NAMALWA (cell line): ENCODE data around the gene CDH23.

Experiments
- DNase-seq: peaks from one replicate; pipeline ENCODE4 v3.0.0-alpha.2; 2015; ENCODE audit warnings: low spot score

Gene CDH23

GRCh38 chr10:71423250-71423649, 26.5 kb downstream of the CDH23 start:
- DNase-seq, result no peak

DNA sequence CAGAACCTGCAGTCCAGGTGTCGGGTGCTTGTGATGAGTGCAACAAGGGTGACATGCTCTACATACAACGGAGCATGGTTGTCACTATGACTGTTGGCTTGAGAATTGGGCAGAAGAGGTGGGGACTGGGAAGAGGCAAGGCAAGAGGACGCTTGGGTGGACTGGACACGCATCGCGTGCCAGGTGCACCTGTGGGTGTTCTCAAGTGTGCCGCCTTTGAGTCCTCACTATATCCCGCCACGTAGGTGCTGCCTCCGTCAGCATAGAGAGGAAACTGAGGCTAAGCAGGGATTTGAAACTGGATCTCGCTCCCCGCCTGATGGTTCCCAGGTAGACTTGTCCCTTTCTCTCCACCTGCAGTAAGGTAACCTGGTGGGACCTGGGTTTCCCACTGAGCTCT, 27.2 kb downstream of the CDH23 start:
- DNase-seq, result no peak

GRCh38 chr10:71424496-71425194, 27.9 kb downstream of the CDH23 start:
- DNase-seq, result no peak

- no peak for DNase-seq
These were observed 29.4 kb downstream of the CDH23 start for GRCh38 chr10:71426058-71426605.

- DNase-seq, result no peak
These were observed 30.5 kb downstream of the CDH23 start for GRCh38 chr10:71427246-71427645.

GRCh38 chr10:71429304-71429703, 32.6 kb downstream of the CDH23 start:
- DNase-seq, result no peak

DNA sequence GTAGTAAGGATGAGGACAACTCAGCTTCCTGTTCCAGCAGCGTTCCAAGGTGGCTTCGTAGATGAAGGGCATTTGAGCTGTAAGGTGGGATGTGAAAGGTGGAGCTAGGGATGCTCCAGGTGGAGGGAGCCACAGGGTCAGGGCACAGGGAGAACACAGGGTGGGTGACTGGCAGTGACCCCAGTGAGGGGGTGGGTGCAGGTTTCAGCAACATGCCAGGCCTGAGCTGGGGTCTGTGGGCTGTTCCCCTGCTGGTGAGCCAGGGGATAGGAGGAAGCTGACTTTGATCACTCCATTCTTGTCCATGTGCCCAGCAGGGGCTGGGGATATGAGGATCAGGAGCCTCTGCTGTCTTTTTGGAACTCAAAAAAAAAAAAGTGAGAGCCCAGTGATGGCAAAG, 33.2 kb downstream of the CDH23 start:
- peak; percentile 9 for DNase-seq

GRCh38 chr10:71431239-71432100, 34.8 kb downstream of the CDH23 start:
- no peak for DNase-seq

GRCh38 chr10:71432101-71432905, 35.6 kb downstream of the CDH23 start:
- DNase-seq, result no peak

- no peak for DNase-seq
These were observed 36.4 kb downstream of the CDH23 start for GRCh38 chr10:71432956-71433767.

DNA sequence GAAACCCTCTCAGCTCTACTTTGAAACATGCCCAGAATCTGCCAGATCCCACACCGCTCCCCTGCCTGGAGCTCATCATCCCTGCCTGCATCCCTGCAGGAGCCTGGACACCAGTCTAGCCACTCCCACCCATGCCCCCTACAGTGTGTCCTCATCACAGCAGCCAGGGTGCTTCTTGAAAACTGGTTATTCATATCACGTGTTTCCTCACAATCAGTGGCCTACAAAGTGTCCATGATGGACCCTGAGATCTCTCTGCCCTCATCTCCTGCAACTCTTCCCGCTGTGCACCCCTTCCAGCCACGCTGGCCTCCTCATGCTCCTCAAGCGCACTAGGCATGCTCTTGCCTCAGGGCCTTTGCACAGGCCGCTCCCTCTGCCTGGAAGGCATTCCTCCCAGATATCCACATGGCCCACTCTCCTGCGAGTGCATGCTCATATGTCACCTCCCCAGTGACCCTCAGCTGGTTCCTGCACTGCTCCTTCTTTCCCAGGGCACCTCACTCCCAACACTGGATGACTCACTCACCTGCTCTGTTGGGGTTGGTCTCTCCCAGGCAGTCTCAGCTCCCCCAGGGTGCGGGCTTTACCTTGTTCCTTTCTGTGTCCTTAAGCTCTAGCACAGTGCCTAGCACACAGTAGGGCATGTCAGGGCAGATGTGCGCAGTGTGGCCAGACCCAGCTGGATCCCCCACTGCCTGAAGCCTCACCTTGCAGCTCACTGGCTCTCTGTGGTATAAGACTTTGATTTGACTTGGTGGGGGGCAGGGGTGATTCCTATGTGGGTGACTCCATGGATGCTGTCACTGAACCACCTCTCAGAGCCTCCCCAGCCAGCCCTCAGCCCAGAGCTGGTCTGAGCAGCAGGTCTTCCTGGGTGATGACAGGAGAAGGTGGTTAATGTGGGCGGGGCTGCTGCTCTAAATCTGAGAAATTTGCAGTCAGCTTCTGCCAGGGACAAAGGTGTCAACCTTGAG, 37.3 kb downstream of the CDH23 start:
- no peak for DNase-seq

GRCh38 chr10:71434760-71435394, 38.2 kb downstream of the CDH23 start:
- no peak for DNase-seq

DNA sequence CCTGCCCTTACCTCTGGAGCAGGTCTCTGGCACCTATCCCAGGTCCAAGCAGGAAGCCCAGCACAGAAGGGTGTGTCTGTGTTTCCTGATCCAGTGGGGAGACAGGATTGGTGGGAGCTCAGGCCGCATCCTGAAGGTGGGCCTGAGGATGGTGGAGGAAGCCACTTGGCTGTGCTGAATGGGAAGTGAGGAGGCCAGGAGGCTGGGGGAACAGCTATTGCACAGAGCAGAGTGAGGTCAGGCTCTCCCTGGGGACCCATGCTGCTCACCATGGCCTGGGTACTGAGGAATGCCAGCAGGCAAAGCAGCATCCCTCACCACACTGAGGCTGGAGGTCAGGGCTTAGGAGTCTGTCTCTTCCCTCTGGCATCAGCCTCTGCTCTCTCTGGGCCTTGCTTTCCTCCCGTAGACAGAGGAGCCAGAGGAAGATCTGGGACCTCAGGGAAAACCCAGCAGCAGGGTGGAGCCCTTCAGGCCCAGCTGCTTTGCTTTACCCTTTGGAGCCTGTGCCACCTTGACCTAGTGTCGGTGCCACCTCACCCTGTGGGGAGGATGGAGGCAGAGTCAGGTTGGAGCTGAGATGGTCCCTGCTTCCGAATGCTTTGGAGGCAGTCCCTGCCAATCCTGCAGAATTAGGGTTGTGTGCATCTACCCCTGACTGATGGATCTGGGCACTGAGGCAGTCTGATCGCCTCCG, 39.0 kb downstream of the CDH23 start:
- no peak for DNase-seq

DNA sequence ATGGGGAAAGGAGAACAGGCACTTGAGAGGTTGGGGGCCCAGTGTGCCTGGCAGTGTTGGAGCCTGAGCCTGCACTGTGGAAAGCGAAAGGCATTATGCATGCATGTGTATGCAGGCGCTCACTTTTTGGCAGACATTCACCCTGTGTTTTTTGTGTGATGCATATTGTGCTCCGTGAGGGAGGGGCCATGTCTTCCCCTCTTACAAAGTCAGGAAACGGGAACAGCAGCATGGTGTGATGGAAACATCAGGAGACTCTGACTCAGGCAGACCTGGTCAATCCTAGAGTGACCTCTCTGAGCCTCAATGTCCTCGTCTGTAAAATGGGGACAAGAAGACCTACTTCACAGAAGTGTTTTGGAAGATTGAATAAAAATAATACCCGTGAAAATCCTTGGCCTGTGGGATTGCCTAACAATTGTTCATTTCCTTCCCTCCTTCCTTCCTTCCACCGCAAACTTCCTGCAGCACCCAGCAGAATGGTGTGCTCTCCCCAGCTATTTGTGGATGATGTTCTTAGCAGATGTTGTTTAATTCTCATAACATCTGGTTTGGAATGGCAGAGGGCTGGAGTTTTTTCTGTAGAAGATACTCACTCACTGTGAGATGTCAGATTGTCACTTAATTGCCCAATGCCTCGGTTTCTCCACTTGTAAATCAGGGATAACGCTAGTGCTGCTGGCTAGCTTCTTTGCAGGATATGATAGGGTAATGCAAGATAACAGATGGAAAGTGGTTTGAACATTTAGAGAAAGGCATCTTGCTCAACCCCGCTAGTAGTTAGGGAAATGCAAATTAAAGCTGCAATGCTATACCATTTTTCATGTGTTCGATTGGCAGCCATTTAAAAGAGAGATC, 39.8 kb downstream of the CDH23 start:
- DNase-seq, result no peak

DNA sequence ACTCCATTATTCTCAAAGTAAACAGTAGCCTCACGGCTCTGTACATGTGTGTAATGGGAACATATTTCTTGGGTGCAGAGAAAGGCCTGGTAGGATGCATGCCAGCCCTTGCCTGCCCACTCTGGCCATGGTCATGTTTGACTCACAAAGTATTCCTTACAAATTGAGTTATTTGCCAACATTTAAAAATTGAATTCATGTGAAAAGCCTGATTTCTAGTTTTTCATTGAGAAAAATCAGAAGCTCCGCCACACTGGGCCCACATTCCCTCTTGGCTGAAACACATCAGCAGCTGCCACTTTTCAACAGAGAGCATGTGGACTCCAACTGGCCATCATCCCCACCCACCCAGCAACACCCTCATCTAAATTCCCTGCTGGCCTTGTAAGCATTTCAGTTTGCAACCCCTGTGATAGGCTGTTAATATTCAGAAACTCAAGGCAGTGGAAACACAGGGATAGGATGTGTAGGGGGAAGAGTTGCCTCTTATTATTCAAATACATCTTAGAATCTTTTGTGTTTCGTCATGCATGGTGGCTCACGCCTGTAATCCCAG, 40.9 kb downstream of the CDH23 start:
- no peak for DNase-seq

- DNase-seq, result no peak
These were observed 42.0 kb downstream of the CDH23 start for GRCh38 chr10:71438761-71439160.

DNA sequence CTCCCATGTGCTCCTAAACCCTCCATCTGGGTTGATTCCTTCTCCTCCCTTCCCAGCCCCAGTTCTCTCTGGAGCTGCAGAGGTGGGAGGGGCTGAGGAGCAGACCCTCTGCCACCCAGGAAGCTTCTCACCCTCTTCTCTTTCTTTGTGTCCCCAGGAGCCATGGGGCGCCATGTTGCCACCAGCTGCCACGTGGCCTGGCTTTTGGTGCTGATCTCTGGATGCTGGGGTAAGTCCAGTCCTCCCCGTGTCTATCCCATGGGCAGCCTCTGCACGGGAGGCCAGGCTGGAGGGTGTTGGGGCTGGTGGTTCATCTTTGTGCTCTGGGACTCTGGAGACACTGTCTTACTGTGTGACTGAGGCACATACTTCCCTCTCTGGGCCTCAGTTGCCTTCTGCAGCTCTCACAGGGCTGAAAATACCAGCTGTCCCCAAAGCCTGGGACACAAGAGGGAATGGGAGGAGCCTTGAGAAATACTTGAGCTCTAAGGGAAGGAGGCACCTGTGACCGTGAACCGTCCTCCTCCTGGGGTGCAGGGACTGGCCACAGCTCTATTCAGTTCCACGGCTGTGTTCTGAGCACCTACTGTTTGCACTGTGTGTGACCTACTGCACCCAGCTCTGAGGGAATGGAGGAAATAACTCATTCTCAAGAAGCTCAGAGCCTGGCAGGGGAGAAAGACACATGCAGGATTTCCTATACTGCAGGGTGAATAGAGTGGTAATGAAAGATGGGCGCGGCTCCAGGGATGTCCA, 43.1 kb downstream of the CDH23 start:
- no peak for DNase-seq
